Osteoblast (primary cell): ENCODE data around the gene LHX3. TPM values are rescaled to one million over a fixed set of nuclear protein-coding genes. Genes with fewer than 3 reads are reported as not detected.

Experiments used
- DNase-seq: peaks from one replicate; pipeline ENCODE4 v3.0.0; 2011; ENCODE audit warnings: low spot score, mixed read lengths; ENCODE audit not compliant: insufficient read length; ENCODE audit errors: missing footprints
- H2AFZ ChIP-seq: 2 replicates; pipeline ENCODE4 v1.6.0; 2011; ENCODE audit warnings: mild to moderate bottlenecking, low read length
- H3K27ac ChIP-seq: 2 replicates; pipeline ENCODE4 v1.5.1; 2011; ENCODE audit warnings: mild to moderate bottlenecking, low read depth, low read length, moderate library complexity
- H3K27me3 ChIP-seq: 2 replicates; pipeline ENCODE4 v1.6.0; 2012; ENCODE audit warnings: mild to moderate bottlenecking, control low read depth, inconsistent platforms, low read length, moderate library complexity; ENCODE audit not compliant: insufficient read depth
- H3K36me3 ChIP-seq: 2 replicates; pipeline ENCODE4 v1.5.1; 2011; ENCODE audit warnings: mild to moderate bottlenecking, low read length, control low read depth, moderate library complexity; ENCODE audit not compliant: insufficient read depth
- H3K4me1 ChIP-seq: 2 replicates; pipeline ENCODE4 v1.5.1; 2011; ENCODE audit warnings: mild to moderate bottlenecking, low read length, control low read depth, moderate library complexity; ENCODE audit not compliant: insufficient read depth
- H3K4me2 ChIP-seq: 2 replicates; pipeline ENCODE4 v1.6.0; 2011; ENCODE audit warnings: mild to moderate bottlenecking, low read length; ENCODE audit not compliant: insufficient read depth
- H3K4me3 ChIP-seq: fragments of 200-600 bp; sonication (generic); 3 replicates; pipeline ENCODE4 v1.5.1; 2012; ENCODE audit warnings: mild to moderate bottlenecking, low read length, inconsistent platforms; ENCODE audit not compliant: insufficient read depth
- H3K79me2 ChIP-seq: 2 replicates; pipeline ENCODE4 v1.6.0; 2012; ENCODE audit warnings: mild to moderate bottlenecking, low read length, control low read depth, inconsistent platforms; ENCODE audit not compliant: insufficient read depth
- H3K9me3 ChIP-seq: 2 replicates; pipeline ENCODE4 v1.5.1; 2011; ENCODE audit warnings: low read depth, low read length, control low read depth
- H4K20me1 ChIP-seq: 2 replicates; pipeline ENCODE4 v1.6.0; 2012; ENCODE audit warnings: mild to moderate bottlenecking, low read length, control low read depth; ENCODE audit not compliant: insufficient read depth
- CTCF ChIP-seq: IDR thresholded peaks from 2 replicates; pipeline ENCODE4 v1.5.1; 2011; ENCODE audit warnings: mild to moderate bottlenecking, low read depth, low read length, moderate library complexity; ENCODE audit errors: extremely low read depth
- total RNA-seq: library from RNA; depleted of rRNA; stranded (reverse); fragments of >200 nt; gene quantifications from 2 replicates; pipeline ENCODE4 v1.2.3, GENCODE V29; 2012

LHX3 gene
- total RNA-seq: under 0.01 TPM in 1 of 2 replicates, not detected in the other

- peak; percentile 98 for DNase-seq
- no peak within 1 kb of the TSS for H3K4me3 ChIP-seq
- H2AFZ ChIP-seq: no peak within 1 kb of the TSS
- peaks cover 45% of the 10 kb centered on the region for H3K27me3 ChIP-seq
- no peaks in the 10 kb centered on the region for H3K79me2 ChIP-seq
- no peak for TF ChIP-seq CTCF
- no peaks in the 10 kb centered on the region for H3K36me3 ChIP-seq
- H3K27ac ChIP-seq: no peak within 1 kb of the TSS
- no peaks in the 10 kb centered on the region for H3K4me1 ChIP-seq
- no peaks in the 10 kb centered on the region for H3K9me3 ChIP-seq
- H3K4me2 ChIP-seq: no peak within 1 kb of the TSS
- peaks cover 31% of the 10 kb centered on the region for H4K20me1 ChIP-seq
Measured at GRCh38 chr9:136204838-136205706, at the start of gene LHX3. Gene LHX3 (minus strand): TSS chr9:136205128. CDS start chr9:136205012, 116 bp downstream.

- TF ChIP-seq CTCF: no peak
- H3K27ac ChIP-seq: no peak overlapping the region
- H3K9me3 ChIP-seq: no peaks in the 10 kb centered on the region
- H3K4me2 ChIP-seq: no peak overlapping the region
- no peaks in the 10 kb centered on the region for H3K36me3 ChIP-seq
- no peaks in the 10 kb centered on the region for H3K79me2 ChIP-seq
- H3K4me1 ChIP-seq: peaks cover 11% of the 10 kb centered on the region
- DNase-seq: no peak
- no peak overlapping the region for H3K4me3 ChIP-seq
- H3K27me3 ChIP-seq: peaks cover 24% of the 10 kb centered on the region
- H4K20me1 ChIP-seq: no peaks in the 10 kb centered on the region
- no peak overlapping the region for H2AFZ ChIP-seq
Measured at GRCh38 chr9:136253246-136254130, 48.6 kb upstream of the LHX3 start.

GRCh38 chr9:136252846-136253245 is 47.9 kb upstream of the LHX3 start:
- peaks cover 28% of the 10 kb centered on the region for H3K27me3 ChIP-seq
- no peaks in the 10 kb centered on the region for H3K79me2 ChIP-seq
- H3K4me1 ChIP-seq: peaks cover 11% of the 10 kb centered on the region
- DNase-seq: peak; percentile 84
- H3K36me3 ChIP-seq: no peaks in the 10 kb centered on the region
- no peaks in the 10 kb centered on the region for H3K9me3 ChIP-seq
- H4K20me1 ChIP-seq: no peaks in the 10 kb centered on the region
- no peak overlapping the region for H3K4me3 ChIP-seq
- no peak overlapping the region for H3K4me2 ChIP-seq
- no peak overlapping the region for H3K27ac ChIP-seq
- H2AFZ ChIP-seq: no peak overlapping the region
- TF ChIP-seq CTCF: no peak
